Mucosa of rectum (tissue), 2 donors: ENCODE results near the gene ATP1A4.

Experiments
- H3K27ac ChIP-seq, 2 donors: one replicate each; pipeline ENCODE4 v1.7.0; 2013; ENCODE audit warnings: inconsistent platforms in 2 of 2, low read depth in 2 of 2, low read length in 2 of 2
- H3K27me3 ChIP-seq, 2 donors: one replicate each; pipeline ENCODE4 v1.7.0; 2013; ENCODE audit warnings: low read length in 2 of 2; ENCODE audit not compliant: control insufficient read depth in 2 of 2, insufficient read depth in 2 of 2
- H3K36me3 ChIP-seq, 2 donors: one replicate each; pipeline ENCODE4 v1.7.0; 2013; ENCODE audit warnings: low read length in 2 of 2; ENCODE audit not compliant: control insufficient read depth in 2 of 2, insufficient read depth in 2 of 2
- H3K4me1 ChIP-seq, 2 donors: one replicate each; pipeline ENCODE4 v1.7.0; 2013; ENCODE audit warnings: low read length in 2 of 2, mild to moderate bottlenecking in 1 of 2; ENCODE audit not compliant: control insufficient read depth in 2 of 2, insufficient read depth in 2 of 2
- H3K4me3 ChIP-seq, 2 donors: one replicate each; pipeline ENCODE4 v1.7.0; 2013; ENCODE audit warnings: low read length in 2 of 2
- H3K9ac ChIP-seq, 2 donors: one replicate each; pipeline ENCODE4 v1.7.0; 2013; ENCODE audit warnings: low read length in 2 of 2, low read depth in 1 of 2, mild to moderate bottlenecking in 1 of 2
- H3K9me3 ChIP-seq, 2 donors: one replicate each; pipeline ENCODE4 v1.7.0; 2013; ENCODE audit warnings: low read length in 2 of 2; ENCODE audit not compliant: control insufficient read depth in 2 of 2
- donor health status: healthy.
- donor health status: Normal muscosa, but diverticular disease.

Gene ATP1A4

DNA sequence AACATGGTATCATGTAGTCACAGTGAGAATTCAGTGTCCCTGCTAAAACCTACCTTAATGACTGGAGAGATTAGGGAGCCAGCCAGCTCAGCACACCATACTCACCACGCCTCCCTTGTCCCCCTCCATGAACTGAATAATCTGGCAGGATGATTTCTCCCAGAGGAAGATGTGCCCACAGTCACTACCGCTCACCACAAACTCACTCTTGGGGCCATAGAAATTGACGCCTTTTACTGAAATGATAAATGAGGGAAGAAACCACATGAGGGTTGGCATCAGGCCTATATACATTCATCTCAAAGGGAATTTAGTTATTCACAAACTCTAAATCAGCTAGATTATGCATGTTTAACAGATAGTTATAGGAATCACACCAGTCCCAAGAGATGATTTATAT is 71.1 kb downstream of the ATP1A4 start:
- Histone ChIP-seq H3K27me3 (no peaks in the 10 kb centered on the region), H3K36me3 (peaks cover 88 to 89% of the 10 kb centered on the region in 2 donors), H3K27ac (no peak overlapping the region), H3K9me3 (no peaks in the 10 kb centered on the region), H3K4me3 (no peak overlapping the region), H3K9ac (no peak overlapping the region), H3K4me1 (peaks cover 10 to 13% of the 10 kb centered on the region in 2 donors)

DNA sequence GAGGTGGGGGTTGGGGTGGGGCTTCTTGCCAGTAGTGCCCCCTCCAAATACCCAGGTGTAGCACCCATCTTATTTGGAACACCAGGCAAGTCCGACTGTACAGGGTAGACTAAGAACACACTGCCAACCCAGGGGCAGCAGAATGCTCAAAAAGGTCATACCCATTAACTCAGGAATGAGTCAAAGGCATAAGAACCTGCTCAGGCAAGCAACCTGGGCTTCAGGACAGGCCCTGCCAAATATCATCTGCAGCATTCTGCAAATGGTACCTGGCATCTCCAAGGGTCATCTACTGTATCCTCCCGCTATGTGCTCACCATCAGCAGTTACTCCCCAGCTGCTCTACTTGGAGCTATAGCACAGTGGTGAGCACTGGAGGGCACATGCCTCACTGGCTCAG is 73.2 kb downstream of the ATP1A4 start:
- H3K4me1 ChIP-seq = no peaks in the 10 kb centered on the region
- H3K4me3 ChIP-seq = no peak overlapping the region
- peaks cover 78 to 90% of the 10 kb centered on the region in 2 donors for H3K36me3 ChIP-seq
- H3K27me3 ChIP-seq = no peaks in the 10 kb centered on the region
- no peak overlapping the region for H3K9ac ChIP-seq
- H3K27ac ChIP-seq = no peak overlapping the region
- no peaks in the 10 kb centered on the region for H3K9me3 ChIP-seq

GRCh38 chr1:160225345-160225744 is 73.9 kb downstream of the ATP1A4 start:
- no peaks in the 10 kb centered on the region for H3K4me1 ChIP-seq
- no peak overlapping the region for H3K4me3 ChIP-seq
- no peaks in the 10 kb centered on the region for H3K27me3 ChIP-seq
- H3K9ac ChIP-seq = no peak overlapping the region
- H3K9me3 ChIP-seq = no peaks in the 10 kb centered on the region
- peaks cover 78 to 90% of the 10 kb centered on the region in 2 donors for H3K36me3 ChIP-seq
- no peak overlapping the region for H3K27ac ChIP-seq

GRCh38 chr1:160226623-160227022 is 75.2 kb downstream of the ATP1A4 start:
- Histone ChIP-seq H3K27me3 (no peaks in the 10 kb centered on the region), H3K4me1 (no peaks in the 10 kb centered on the region), H3K9ac (no peak overlapping the region), H3K36me3 (peaks cover 81 to 90% of the 10 kb centered on the region in 2 donors), H3K27ac (no peak overlapping the region), H3K9me3 (no peaks in the 10 kb centered on the region), H3K4me3 (no peak overlapping the region)

DNA sequence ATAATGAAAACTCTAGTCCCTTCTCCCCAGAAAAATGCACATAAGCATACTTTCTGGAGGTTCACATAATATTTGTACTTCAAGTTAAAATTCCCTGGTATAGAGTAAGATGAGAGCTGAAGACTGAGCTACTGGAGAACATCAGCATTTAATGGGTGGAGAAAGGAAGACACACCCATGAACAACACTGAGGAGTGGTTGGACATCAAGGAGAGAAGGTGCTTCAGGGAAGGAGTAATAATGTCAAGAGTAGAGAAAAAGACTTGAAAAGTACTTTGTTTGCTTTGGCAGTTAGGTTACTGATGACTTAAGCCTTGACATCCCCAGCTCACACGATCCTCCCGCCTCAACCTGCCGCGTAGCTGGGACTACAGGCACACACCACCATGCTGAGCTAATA is 75.6 kb downstream of the ATP1A4 start:
- H3K4me3 ChIP-seq = no peak overlapping the region
- no peaks in the 10 kb centered on the region for H3K27me3 ChIP-seq
- H3K9me3 ChIP-seq = no peaks in the 10 kb centered on the region
- no peaks in the 10 kb centered on the region for H3K4me1 ChIP-seq
- H3K36me3 ChIP-seq = peaks cover 81 to 90% of the 10 kb centered on the region in 2 donors
- no peak overlapping the region for H3K27ac ChIP-seq
- no peak overlapping the region for H3K9ac ChIP-seq

- Histone ChIP-seq H3K9me3 (no peaks in the 10 kb centered on the region), H3K4me1 (no peaks in the 10 kb centered on the region), H3K9ac (no peak overlapping the region), H3K27me3 (no peaks in the 10 kb centered on the region), H3K4me3 (no peak overlapping the region), H3K36me3 (peaks cover 77 to 84% of the 10 kb centered on the region in 2 donors), H3K27ac (no peak overlapping the region)
Measured at GRCh38 chr1:160227561-160227960, 76.2 kb downstream of the ATP1A4 start.

GRCh38 chr1:160228431-160228830 is 77.0 kb downstream of the ATP1A4 start:
- H3K4me3 ChIP-seq = no peak overlapping the region
- no peaks in the 10 kb centered on the region for H3K4me1 ChIP-seq
- H3K9me3 ChIP-seq = no peaks in the 10 kb centered on the region
- H3K9ac ChIP-seq = no peak overlapping the region
- H3K27ac ChIP-seq = no peak overlapping the region
- H3K36me3 ChIP-seq = peaks cover 69 to 78% of the 10 kb centered on the region in 2 donors
- H3K27me3 ChIP-seq = no peaks in the 10 kb centered on the region

DNA sequence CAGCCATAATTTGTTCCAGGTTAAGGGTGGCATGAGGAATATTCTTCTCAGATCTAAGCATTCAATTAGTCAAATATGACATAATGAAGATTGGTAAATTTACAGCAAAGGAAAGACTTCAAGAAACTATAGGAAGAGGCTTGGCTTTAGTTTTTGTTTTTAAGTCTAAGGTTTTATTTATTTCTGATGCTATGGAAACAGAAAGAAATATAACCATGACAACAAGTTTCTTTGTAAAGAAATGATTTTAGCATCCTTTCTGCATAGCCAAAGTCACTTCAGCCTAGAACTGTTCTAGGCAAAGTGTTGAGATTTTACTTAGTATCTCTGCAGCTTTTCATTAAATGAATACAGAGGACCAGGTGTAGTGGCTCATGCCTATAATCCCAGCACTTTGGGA is 81.5 kb downstream of the ATP1A4 start:
- H3K4me3 ChIP-seq = no peak overlapping the region
- no peak overlapping the region for H3K27ac ChIP-seq
- H3K4me1 ChIP-seq = no peaks in the 10 kb centered on the region
- H3K36me3 ChIP-seq = peaks cover 57 to 58% of the 10 kb centered on the region in 2 donors
- no peak overlapping the region for H3K9ac ChIP-seq
- H3K9me3 ChIP-seq = no peaks in the 10 kb centered on the region
- no peaks in the 10 kb centered on the region for H3K27me3 ChIP-seq
